ENCODE data around the gene WDTC1. TPM values are rescaled to one million over a fixed set of nuclear protein-coding genes. Genes with fewer than 3 reads are reported as not detected.

WDTC1 gene
- total RNA-seq, 1 donor from 2014 or later, result 50.4 TPM

- Mint-ChIP-seq H3K9me3 (ENCODE audit: unreplicated experiment) (no peaks in the 10 kb centered on the region), H3K27ac (ENCODE audit: unreplicated experiment) (no peak overlapping the region), H3K27me3 (ENCODE audit: unreplicated experiment) (no peaks in the 10 kb centered on the region), H3K36me3 (ENCODE audit: unreplicated experiment) (peaks cover 9% of the 10 kb centered on the region), H3K4me1 (ENCODE audit: unreplicated experiment) (no peaks in the 10 kb centered on the region), H3K4me3 (ENCODE audit: unreplicated experiment) (no peak overlapping the region)
- DNase-seq (ENCODE audit: extremely low spot score, unreplicated experiment), result no peak
- no peak for TF ChIP-seq CTCF (IDR thresholded peaks at IDR 0.05)
These were observed 19.2 kb downstream of the WDTC1 start for GRCh38 chr1:27253596-27253995.

GRCh38 chr1:27255136-27255535 lies 20.7 kb downstream of the WDTC1 start:
- no peak for TF ChIP-seq CTCF (IDR thresholded peaks at IDR 0.05)
- H3K4me1 Mint-ChIP-seq (ENCODE audit: unreplicated experiment), result no peaks in the 10 kb centered on the region
- no peaks in the 10 kb centered on the region for H3K27me3 Mint-ChIP-seq (ENCODE audit: unreplicated experiment)
- H3K27ac Mint-ChIP-seq (ENCODE audit: unreplicated experiment), result no peak overlapping the region
- H3K36me3 Mint-ChIP-seq (ENCODE audit: unreplicated experiment), result peaks cover 4% of the 10 kb centered on the region
- no peak for DNase-seq (ENCODE audit: extremely low spot score, unreplicated experiment)
- H3K9me3 Mint-ChIP-seq (ENCODE audit: unreplicated experiment), result no peaks in the 10 kb centered on the region
- no peak overlapping the region for H3K4me3 Mint-ChIP-seq (ENCODE audit: unreplicated experiment)

- no peak overlapping the region for H3K4me3 Mint-ChIP-seq (ENCODE audit: unreplicated experiment)
- H3K36me3 Mint-ChIP-seq (ENCODE audit: unreplicated experiment), result peaks cover 6% of the 10 kb centered on the region
- TF ChIP-seq CTCF (IDR thresholded peaks at IDR 0.05), result no peak
- H3K4me1 Mint-ChIP-seq (ENCODE audit: unreplicated experiment), result no peaks in the 10 kb centered on the region
- H3K9me3 Mint-ChIP-seq (ENCODE audit: unreplicated experiment), result no peaks in the 10 kb centered on the region
- no peaks in the 10 kb centered on the region for H3K27me3 Mint-ChIP-seq (ENCODE audit: unreplicated experiment)
- no peak overlapping the region for H3K27ac Mint-ChIP-seq (ENCODE audit: unreplicated experiment)
- no peak for DNase-seq (ENCODE audit: extremely low spot score, unreplicated experiment)
These were observed 22.7 kb downstream of the WDTC1 start for GRCh38 chr1:27257155-27257554.

- H3K27me3 Mint-ChIP-seq (ENCODE audit: unreplicated experiment), result no peaks in the 10 kb centered on the region
- H3K4me3 Mint-ChIP-seq (ENCODE audit: unreplicated experiment), result no peak overlapping the region
- no peaks in the 10 kb centered on the region for H3K4me1 Mint-ChIP-seq (ENCODE audit: unreplicated experiment)
- no peaks in the 10 kb centered on the region for H3K9me3 Mint-ChIP-seq (ENCODE audit: unreplicated experiment)
- no peak for TF ChIP-seq CTCF (IDR thresholded peaks at IDR 0.05)
- H3K36me3 Mint-ChIP-seq (ENCODE audit: unreplicated experiment), result peaks cover 12% of the 10 kb centered on the region
- DNase-seq (ENCODE audit: extremely low spot score, unreplicated experiment), result no peak
- H3K27ac Mint-ChIP-seq (ENCODE audit: unreplicated experiment), result no peak overlapping the region
These were observed 24.2 kb downstream of the WDTC1 start for GRCh38 chr1:27258598-27258997.

- Mint-ChIP-seq H3K27ac (ENCODE audit: unreplicated experiment) (no peak overlapping the region), H3K4me3 (ENCODE audit: unreplicated experiment) (no peak overlapping the region), H3K9me3 (ENCODE audit: unreplicated experiment) (no peaks in the 10 kb centered on the region), H3K36me3 (ENCODE audit: unreplicated experiment) (peaks cover 30% of the 10 kb centered on the region), H3K4me1 (ENCODE audit: unreplicated experiment) (no peaks in the 10 kb centered on the region), H3K27me3 (ENCODE audit: unreplicated experiment) (no peaks in the 10 kb centered on the region)
- TF ChIP-seq CTCF (IDR thresholded peaks at IDR 0.05), result no peak
- DNase-seq (ENCODE audit: extremely low spot score, unreplicated experiment), result no peak
These were observed 32.7 kb downstream of the WDTC1 start for GRCh38 chr1:27267153-27267552.
